22Rv1 (cell line): Measurements from ENCODE around the gene CEP128.

ENCODE experiments used
- CTCF ChIP-seq: fragments of 450-650 bp; IDR thresholded peaks from 2 replicates; pipeline ENCODE4 v1.5.1; 2017; ENCODE audit warnings: mild to moderate bottlenecking
- ZFX ChIP-seq: fragments of 450-650 bp; IDR thresholded peaks from 2 replicates; pipeline ENCODE4 v1.6.1; 2017; ENCODE audit warnings: antibody characterized with exemption, borderline replicate concordance

GRCh38 chr14:80776657-80777056 is 164.9 kb downstream of the CEP128 start:
- no peak for TF ChIP-seq CTCF
- no peak for TF ChIP-seq ZFX
